GM23248 (cell line): ENCODE measurements around the gene NEUROD2.

ENCODE experiments used
- EZH2 ChIP-seq: fragments of 200-600 bp; sonication (generic); IDR thresholded peaks from 2 replicates; pipeline ENCODE4 v1.6.1; 2018; ENCODE audit warnings: antibody characterized with exemption, mild to moderate bottlenecking; ENCODE audit not compliant: insufficient read depth, poor library complexity, severe bottlenecking
- EZH2phosphoT487 ChIP-seq: fragments of 200-600 bp; sonication (generic); IDR thresholded peaks from 2 replicates; pipeline ENCODE4 v1.6.1; 2018; ENCODE audit warnings: antibody characterized with exemption, moderate library complexity, mild to moderate bottlenecking, low read depth; ENCODE audit not compliant: insufficient read depth

- no peak for TF ChIP-seq EZH2phosphoT487
- no peak for TF ChIP-seq EZH2
These were observed 29.4 kb upstream of the NEUROD2 start, which contains the start of gene STARD3 for GRCh38 chr17:39636927-39637736.
